ENCODE results near the gene MRPS11. TPM values are rescaled to one million over a fixed set of nuclear protein-coding genes. Genes with fewer than 3 reads are reported as not detected.

The MRPS11 gene
- total RNA-seq, 1 donor from 2014 or later: 47.0 TPM

- ATAC-seq (ENCODE audit: low read depth): no peak
- H3K4me3 Mint-ChIP-seq: no peak overlapping the region
- peaks cover 66% of the 10 kb centered on the region for H3K36me3 Mint-ChIP-seq (ENCODE audit: low read depth)
- no peak for TF ChIP-seq CTCF (IDR thresholded peaks at IDR 0.05)
- no peaks in the 10 kb centered on the region for H3K9me3 Mint-ChIP-seq
- intact Hi-C loops (cut with micrococcal nuclease): no loop called here
- H3K4me1 Mint-ChIP-seq: no peaks in the 10 kb centered on the region
- no peak overlapping the region for H3K27ac Mint-ChIP-seq
- ChIA-PET CTCF (no interaction called here), POLR2A (no interaction called here)
- DNase-seq: no peak
- H3K27me3 Mint-ChIP-seq: no peaks in the 10 kb centered on the region
Observed at GRCh38 chr15:88525418-88525817, 57.9 kb downstream of the MRPS11 start.

GRCh38 chr15:88526247-88526879 is 58.9 kb downstream of the MRPS11 start:
- ATAC-seq (ENCODE audit: low read depth): no peak
- no peaks in the 10 kb centered on the region for H3K4me1 Mint-ChIP-seq
- ChIA-PET CTCF (no interaction called here), POLR2A (no interaction called here)
- peaks cover 75% of the 10 kb centered on the region for H3K36me3 Mint-ChIP-seq (ENCODE audit: low read depth)
- H3K27ac Mint-ChIP-seq: no peak overlapping the region
- H3K4me3 Mint-ChIP-seq: no peak overlapping the region
- no peaks in the 10 kb centered on the region for H3K9me3 Mint-ChIP-seq
- no peak for TF ChIP-seq CTCF (IDR thresholded peaks at IDR 0.05)
- no peak for DNase-seq
- intact Hi-C loops (cut with micrococcal nuclease): no loop called here
- H3K27me3 Mint-ChIP-seq: no peaks in the 10 kb centered on the region

GRCh38 chr15:88529021-88529630 is 61.6 kb downstream of the MRPS11 start:
- H3K4me1 Mint-ChIP-seq: no peaks in the 10 kb centered on the region
- CTCF ChIA-PET: no interaction called here

More at GRCh38 chr15:88529021-88529630, 61.6 kb downstream of the MRPS11 start:
- H3K9me3 Mint-ChIP-seq: peaks cover 4% of the 10 kb centered on the region
- H3K27me3 Mint-ChIP-seq: no peaks in the 10 kb centered on the region
- no peak for TF ChIP-seq CTCF (IDR thresholded peaks at IDR 0.05)
- no peak for DNase-seq
- intact Hi-C loops (cut with micrococcal nuclease): no loop called here
- H3K4me3 Mint-ChIP-seq: no peak overlapping the region
- POLR2A ChIA-PET: no interaction called here
- ATAC-seq (ENCODE audit: low read depth): no peak
- peaks cover 78% of the 10 kb centered on the region for H3K36me3 Mint-ChIP-seq (ENCODE audit: low read depth)
- no peak overlapping the region for H3K27ac Mint-ChIP-seq

Other genes starting within 250 kb of the MRPS11 start
- gene NTRK3, start 211.0 kb upstream of the MRPS11 start, total RNA-seq: not detected in 2 replicates
- gene MRPL46, start 320 bp upstream of the MRPS11 start, total RNA-seq: 29.6 and 31.2 TPM in 2 replicates
- 5.7 and 7.1 TPM in 2 replicates for gene DET1, start 79.0 kb downstream of the MRPS11 start, total RNA-seq
- 40.1 and 41.9 TPM in 2 replicates for gene AEN, start 153.6 kb downstream of the MRPS11 start, total RNA-seq
- gene ISG20, start 171.3 kb downstream of the MRPS11 start, total RNA-seq: 84.6 and 87.1 TPM in 2 replicates